Lower lobe of right lung (tissue), 2 donors: ENCODE measurements around the gene AFF4. TPM values are rescaled to one million over a fixed set of nuclear protein-coding genes. Genes with fewer than 3 reads are reported as not detected.
A peak's percentile ranks its signal among the peaks of the same experiment; 100 is the strongest.
"Not testable (repeated sequence)": the region's sequence is repeated elsewhere in the genome, so short reads cannot be mapped to it uniquely, and the experiment has no call there.

Experiments
- ATAC-seq, 2 donors: fragments of 200-7000 bp; cut with Tn5 transposase; one replicate each; pipeline ENCODE4 v1.9.1; 2020 to 2022; ENCODE audit warnings: mild to moderate bottlenecking in 2 of 2, moderate library complexity in 2 of 2
- DNase-seq: peaks from one replicate; pipeline ENCODE4 v3.0.0-alpha.2; 2020
- H3K27ac ChIP-seq: fragments of 200-600 bp; one replicate; pipeline ENCODE4 v1.8.0; 2022
- H3K27me3 ChIP-seq: fragments of 200-600 bp; one replicate; pipeline ENCODE4 v1.8.0; 2022; ENCODE audit warnings: low read depth
- H3K36me3 ChIP-seq: fragments of 200-600 bp; one replicate; pipeline ENCODE4 v1.8.0; 2022; ENCODE audit warnings: mild to moderate bottlenecking
- H3K4me1 ChIP-seq: fragments of 200-600 bp; one replicate; pipeline ENCODE4 v1.8.0; 2022
- H3K4me3 ChIP-seq: fragments of 200-600 bp; one replicate; pipeline ENCODE4 v1.8.0; 2022; ENCODE audit warnings: mild to moderate bottlenecking
- H3K9me3 ChIP-seq: fragments of 200-600 bp; one replicate; pipeline ENCODE4 v1.8.0; 2022
- intact Hi-C: fragments of 100-400 bp; cut with DNase I; formaldehyde crosslinking; loops from one replicate; pipeline ENCODE4 v1.11.0; 2022
- long read RNA-seq: library from polyadenylated mRNA; unstranded; transcript quantifications from one replicate; pipeline ENCODE4 v2.0.0, GENCODE V29; 2021
- total RNA-seq: library from RNA; stranded (reverse); fragmentation: NEBNext Ultra II Directional; extraction: Animal tissue kit (Norgen Biotek cat#: 25700); gene quantifications from one replicate; pipeline ENCODE4 v1.2.1, GENCODE V29; 2021
- TF ChIP-seq, protein P1 (sequence below): fragments of 200-600 bp; IDR thresholded peaks from one replicate; pipeline ENCODE4 v1.8.0; 2022; ENCODE audit warnings: antibody characterized with exemption, mild to moderate bottlenecking
- donor health status: DM: no; HTN: yes; CAD: no; lungs with severe emphysema.

AFF4 gene, protein sequence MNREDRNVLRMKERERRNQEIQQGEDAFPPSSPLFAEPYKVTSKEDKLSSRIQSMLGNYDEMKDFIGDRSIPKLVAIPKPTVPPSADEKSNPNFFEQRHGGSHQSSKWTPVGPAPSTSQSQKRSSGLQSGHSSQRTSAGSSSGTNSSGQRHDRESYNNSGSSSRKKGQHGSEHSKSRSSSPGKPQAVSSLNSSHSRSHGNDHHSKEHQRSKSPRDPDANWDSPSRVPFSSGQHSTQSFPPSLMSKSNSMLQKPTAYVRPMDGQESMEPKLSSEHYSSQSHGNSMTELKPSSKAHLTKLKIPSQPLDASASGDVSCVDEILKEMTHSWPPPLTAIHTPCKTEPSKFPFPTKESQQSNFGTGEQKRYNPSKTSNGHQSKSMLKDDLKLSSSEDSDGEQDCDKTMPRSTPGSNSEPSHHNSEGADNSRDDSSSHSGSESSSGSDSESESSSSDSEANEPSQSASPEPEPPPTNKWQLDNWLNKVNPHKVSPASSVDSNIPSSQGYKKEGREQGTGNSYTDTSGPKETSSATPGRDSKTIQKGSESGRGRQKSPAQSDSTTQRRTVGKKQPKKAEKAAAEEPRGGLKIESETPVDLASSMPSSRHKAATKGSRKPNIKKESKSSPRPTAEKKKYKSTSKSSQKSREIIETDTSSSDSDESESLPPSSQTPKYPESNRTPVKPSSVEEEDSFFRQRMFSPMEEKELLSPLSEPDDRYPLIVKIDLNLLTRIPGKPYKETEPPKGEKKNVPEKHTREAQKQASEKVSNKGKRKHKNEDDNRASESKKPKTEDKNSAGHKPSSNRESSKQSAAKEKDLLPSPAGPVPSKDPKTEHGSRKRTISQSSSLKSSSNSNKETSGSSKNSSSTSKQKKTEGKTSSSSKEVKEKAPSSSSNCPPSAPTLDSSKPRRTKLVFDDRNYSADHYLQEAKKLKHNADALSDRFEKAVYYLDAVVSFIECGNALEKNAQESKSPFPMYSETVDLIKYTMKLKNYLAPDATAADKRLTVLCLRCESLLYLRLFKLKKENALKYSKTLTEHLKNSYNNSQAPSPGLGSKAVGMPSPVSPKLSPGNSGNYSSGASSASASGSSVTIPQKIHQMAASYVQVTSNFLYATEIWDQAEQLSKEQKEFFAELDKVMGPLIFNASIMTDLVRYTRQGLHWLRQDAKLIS
- total RNA-seq: 68.6 TPM
- long read RNA-seq, partial matches to known transcripts: 5 of 24 reads
- long read RNA-seq, other reads (novel, unspliced or antisense): 13 of 24 reads

DNA sequence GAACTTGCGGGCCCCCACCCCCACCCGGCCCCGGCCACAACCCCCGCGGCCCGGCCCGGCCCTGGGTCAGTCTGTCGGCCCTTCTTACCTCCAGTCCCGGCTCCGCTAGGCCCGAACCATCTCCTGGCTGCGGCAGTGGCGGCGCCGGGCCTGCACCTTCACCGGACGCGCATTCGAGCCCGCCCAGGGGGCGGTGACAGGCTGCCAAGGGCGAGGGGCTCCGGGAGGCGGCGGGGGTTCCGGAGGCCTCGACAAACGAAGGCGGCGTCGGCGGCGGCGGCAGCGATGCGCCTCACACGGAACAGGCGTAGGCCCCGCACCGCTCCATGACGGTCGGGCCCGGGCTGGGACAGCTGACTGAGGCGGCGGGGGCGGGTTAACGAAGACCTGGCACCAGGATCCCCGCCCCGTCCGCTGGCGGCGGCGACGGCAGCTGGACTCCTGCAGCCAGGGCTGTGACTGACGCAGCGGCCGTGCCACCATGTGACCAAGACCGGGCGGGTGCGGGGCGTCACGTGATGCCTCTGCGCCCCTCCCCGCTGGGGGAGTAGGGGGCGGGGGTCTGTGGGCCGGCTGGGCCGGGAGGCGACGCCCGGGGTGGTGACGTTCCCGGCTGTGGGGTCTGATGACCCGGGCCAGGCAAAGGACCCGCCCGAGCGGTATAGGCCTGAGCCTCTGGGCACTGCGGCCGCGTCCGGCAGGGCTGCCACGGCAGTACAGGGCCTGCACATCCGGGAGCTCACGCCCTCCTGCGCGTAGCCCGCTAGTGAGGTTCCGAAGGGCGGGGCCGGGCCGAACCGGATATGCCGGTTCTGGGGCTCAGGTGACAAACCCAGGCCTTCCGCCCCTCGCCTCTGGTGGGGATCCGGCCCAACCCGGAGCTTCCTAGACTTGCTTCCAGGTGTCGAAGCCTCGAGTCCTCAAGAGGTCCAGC is at the start of gene AFF4:
Gene AFF4 (minus strand): TSS at position 464 of the 934 bp plus-strand sequence. CDS start 26,445 bp downstream, outside the sequence.
- intact Hi-C loops: no loop called here
- TF ChIP-seq, protein P1, sequence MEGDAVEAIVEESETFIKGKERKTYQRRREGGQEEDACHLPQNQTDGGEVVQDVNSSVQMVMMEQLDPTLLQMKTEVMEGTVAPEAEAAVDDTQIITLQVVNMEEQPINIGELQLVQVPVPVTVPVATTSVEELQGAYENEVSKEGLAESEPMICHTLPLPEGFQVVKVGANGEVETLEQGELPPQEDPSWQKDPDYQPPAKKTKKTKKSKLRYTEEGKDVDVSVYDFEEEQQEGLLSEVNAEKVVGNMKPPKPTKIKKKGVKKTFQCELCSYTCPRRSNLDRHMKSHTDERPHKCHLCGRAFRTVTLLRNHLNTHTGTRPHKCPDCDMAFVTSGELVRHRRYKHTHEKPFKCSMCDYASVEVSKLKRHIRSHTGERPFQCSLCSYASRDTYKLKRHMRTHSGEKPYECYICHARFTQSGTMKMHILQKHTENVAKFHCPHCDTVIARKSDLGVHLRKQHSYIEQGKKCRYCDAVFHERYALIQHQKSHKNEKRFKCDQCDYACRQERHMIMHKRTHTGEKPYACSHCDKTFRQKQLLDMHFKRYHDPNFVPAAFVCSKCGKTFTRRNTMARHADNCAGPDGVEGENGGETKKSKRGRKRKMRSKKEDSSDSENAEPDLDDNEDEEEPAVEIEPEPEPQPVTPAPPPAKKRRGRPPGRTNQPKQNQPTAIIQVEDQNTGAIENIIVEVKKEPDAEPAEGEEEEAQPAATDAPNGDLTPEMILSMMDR: no peak
- H3K27ac ChIP-seq: peak within 1 kb of the TSS; percentile 99
- peak within 1 kb of the TSS; percentile 81 for H3K4me3 ChIP-seq
- no peaks in the 10 kb centered on the region for H3K36me3 ChIP-seq
- ATAC-seq (peak; percentile 97 to 99), DNase-seq (peak; percentile 99)
- no peaks in the 10 kb centered on the region for H3K27me3 ChIP-seq
- peaks cover 34% of the 10 kb centered on the region for H3K4me1 ChIP-seq
- H3K9me3 ChIP-seq: no peaks in the 10 kb centered on the region

DNA sequence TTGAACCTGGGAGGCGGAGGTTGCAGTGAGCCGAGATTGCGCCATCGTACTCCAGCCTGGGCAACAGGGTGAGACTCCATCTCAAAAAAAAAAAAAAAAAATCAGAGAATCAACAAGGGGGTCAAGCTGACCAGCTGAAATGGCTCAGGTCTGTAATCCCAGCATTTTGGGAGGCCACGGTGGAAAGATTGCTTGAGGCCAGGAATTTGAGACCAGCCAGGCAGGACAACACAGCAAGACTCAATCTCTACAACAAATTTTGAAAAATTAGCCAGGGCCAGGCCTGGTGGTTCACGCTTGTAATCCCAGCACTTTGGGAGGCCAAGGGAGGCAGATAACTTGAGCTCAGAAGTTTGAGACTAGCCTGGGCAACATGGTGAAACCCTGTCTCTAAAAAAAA is 45.0 kb upstream of the AFF4 start:
- DNase-seq, H3K4me3 ChIP-seq, H3K27ac ChIP-seq, H3K4me1 ChIP-seq, ATAC-seq, H3K9me3 ChIP-seq, intact Hi-C loops, H3K27me3 ChIP-seq: not testable (repeated sequence)
- H3K36me3 ChIP-seq: peaks cover 37% of the 10 kb centered on the region

DNA sequence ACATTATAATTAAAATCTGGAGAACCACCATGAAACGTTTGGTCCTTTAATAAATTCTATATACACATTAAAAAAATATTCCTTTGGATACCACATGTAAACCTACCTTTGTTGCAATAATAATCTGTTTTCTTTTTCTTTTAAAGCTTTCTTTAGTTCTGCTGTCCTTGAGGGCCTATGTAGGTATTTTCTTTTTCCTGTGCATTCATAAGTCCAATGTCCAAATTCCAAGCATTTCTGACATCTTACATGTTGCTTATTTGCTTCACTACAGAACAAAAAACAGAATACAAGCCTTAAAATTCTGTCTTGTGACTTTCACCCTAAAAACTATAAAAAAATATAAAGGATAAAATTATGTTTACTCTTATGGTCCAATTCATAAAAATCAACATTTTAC is 43.2 kb upstream of the AFF4 start:
- Histone ChIP-seq H3K36me3 (peaks cover 51% of the 10 kb centered on the region), H3K27ac (no peak overlapping the region), H3K27me3 (no peaks in the 10 kb centered on the region), H3K9me3 (no peaks in the 10 kb centered on the region), H3K4me3 (no peak overlapping the region), H3K4me1 (no peaks in the 10 kb centered on the region)
- intact Hi-C loops: no loop called here
- TF ChIP-seq, protein P1: no peak
- DNase-seq: no peak
- ATAC-seq: no peak

DNA sequence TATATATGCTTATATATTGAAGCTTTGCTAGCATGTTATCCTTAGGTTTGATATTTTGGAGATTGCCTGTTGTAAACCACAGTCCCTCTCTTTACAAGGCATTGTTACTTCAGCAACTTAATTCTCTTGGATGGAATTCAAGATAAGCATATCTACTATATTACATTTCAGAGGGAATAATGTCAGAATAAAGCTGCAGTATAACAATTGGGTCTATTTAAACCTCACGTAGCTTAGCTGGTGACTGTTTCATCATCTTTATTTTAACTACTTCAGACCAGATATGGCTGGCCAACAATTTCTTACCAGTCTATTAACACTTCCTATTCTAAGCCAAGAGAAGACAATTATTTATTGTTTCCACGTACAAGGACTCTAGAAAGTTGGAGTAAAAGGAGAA is 35.8 kb upstream of the AFF4 start:
- no peak for ATAC-seq
- Histone ChIP-seq H3K36me3 (peaks cover 40% of the 10 kb centered on the region), H3K9me3 (no peaks in the 10 kb centered on the region), H3K4me1 (no peaks in the 10 kb centered on the region), H3K4me3 (no peak overlapping the region), H3K27me3 (no peaks in the 10 kb centered on the region), H3K27ac (no peak overlapping the region)
- TF ChIP-seq, protein P1: no peak
- no peak for DNase-seq
- intact Hi-C loops: no loop called here

DNA sequence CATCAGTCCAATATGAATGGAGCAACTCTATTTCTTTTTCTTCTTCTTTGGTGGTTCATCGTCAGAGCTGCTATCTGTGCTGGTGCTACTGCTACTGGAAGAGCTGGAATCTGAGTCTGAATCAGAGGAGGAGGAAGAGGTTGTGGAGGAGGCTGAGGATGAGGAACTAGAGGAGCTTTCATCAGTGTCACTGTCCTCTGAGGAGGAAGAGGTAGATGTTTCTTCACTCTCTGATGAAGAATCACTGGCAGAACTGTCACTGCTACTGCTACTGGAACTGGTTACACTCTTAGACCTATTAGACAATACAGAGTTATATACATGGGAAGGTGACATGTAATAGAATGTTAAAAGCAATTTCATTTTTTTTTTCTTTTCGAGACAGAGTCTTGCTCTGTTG is 35.1 kb upstream of the AFF4 start:
- no peak for DNase-seq

More for the DNA sequence above, 35.1 kb upstream of the AFF4 start:
- H3K9me3 ChIP-seq: no peaks in the 10 kb centered on the region
- TF ChIP-seq, protein P1: no peak
- H3K4me3 ChIP-seq: no peak overlapping the region
- intact Hi-C loops: no loop called here
- H3K27ac ChIP-seq: no peak overlapping the region
- peaks cover 33% of the 10 kb centered on the region for H3K36me3 ChIP-seq
- no peaks in the 10 kb centered on the region for H3K27me3 ChIP-seq
- ATAC-seq: peak; percentile 31 to 51
- H3K4me1 ChIP-seq: no peaks in the 10 kb centered on the region
